ENCODE measurements around the gene COMP. TPM values are rescaled to one million over a fixed set of nuclear protein-coding genes. Genes with fewer than 3 reads are reported as not detected.

COMP gene
- total RNA-seq, 1 experiment from 2014 or later = 0.13 TPM

DNA sequence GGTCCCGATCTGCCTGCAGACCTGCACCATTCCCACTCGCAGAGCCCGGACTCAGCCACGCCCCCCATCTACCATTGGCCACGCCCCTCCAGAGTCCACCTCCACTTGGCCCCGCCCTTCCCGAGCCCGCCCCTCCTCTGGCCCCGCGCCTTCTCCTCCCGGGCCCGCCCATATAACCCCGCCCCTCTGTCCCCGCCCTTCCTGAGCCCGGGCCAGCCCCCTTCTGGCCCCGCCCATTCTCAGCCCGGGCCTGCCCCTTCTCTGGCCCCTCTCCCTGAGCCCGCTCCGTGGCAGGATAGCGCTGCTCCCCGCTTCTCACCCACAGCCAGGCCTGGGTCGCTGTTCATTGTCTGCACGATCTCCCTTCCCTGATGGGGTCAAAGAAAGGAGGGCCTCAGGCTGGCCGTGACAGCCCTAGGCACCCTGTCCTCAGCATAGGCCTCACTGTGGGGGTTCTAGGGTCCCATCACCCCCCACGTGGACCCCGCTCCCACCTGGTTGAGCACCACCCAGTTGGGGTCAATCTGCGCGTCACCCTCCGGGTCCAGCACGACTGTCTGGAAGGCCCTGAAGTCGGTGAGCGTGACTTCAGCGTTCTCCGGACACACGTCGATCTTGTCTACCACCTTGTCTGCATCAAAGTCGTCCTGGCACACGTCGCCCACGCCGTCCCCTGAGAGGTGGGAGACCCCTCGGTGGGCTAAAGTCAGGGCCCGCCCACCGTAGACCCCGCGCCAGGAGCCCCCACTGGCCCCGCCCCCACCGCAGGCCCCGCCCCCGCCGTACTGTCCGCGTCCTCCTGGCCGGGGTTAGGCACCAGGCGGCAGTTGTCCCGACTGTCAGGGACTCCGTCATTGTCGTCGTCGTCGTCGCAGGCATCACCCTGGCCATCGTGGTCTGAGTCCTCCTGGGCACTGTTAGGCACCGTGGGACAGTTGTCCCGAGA, 5.7 kb downstream of the COMP start:
- Mint-ChIP-seq H3K9me3 (no peaks in the 10 kb centered on the region), H3K27ac (no peak overlapping the region), H3K27me3 (ENCODE audit: low read depth) (peaks cover 100% of the 10 kb centered on the region), H3K4me1 (peaks cover 19% of the 10 kb centered on the region), H3K36me3 (0 out of 2 replicates have a peak, but pooled peaks cover 2% of the 10 kb centered on the region), H3K4me3 (peak overlapping the region; percentile 56)
- ChIA-PET POLR2A (no interaction called here), CTCF (interaction anchor here (0.7 to 5.1 kb wide), 6 partner anchors 14 to 111 kb away, joined by 3 to 33 read pairs (median 8); partner anchors contain the start of genes CERS1 and UPF1)
- DNase-seq (ENCODE audit: low spot score) (peak; percentile 98), ATAC-seq (peak; percentile 78)
- TF ChIP-seq ZNF671 (CRISPR knock-in tag; IDR thresholded peaks at IDR 0.05) = no peak
- peak; percentile 58 for TF ChIP-seq SP1 (CRISPR knock-in tag; conservative IDR thresholded peaks at IDR 0.05)

DNA sequence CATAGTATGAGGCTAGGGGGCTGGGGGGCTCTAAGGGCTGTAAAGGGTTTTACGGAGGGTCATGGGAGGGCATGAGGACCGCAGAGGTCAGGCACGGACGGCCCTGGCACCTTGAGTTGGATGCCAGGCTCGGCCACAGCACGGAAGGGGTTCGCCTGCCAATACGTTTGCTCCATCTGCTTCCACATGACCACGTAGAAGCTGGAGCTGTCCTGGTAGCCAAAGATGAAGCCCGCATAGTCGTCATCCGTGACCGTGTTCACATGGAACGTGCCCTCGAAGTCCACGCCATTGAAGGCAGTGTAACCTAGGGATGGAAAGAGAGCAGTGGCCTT, 6.4 kb downstream of the COMP start:
- DNase-seq (ENCODE audit: low spot score) (no peak), ATAC-seq (no peak)
- Mint-ChIP-seq H3K4me1 (peaks cover 14% of the 10 kb centered on the region), H3K4me3 (no peak overlapping the region), H3K36me3 (0 out of 2 replicates have a peak, but pooled peaks cover 2% of the 10 kb centered on the region), H3K27me3 (ENCODE audit: low read depth) (peaks cover 100% of the 10 kb centered on the region), H3K27ac (no peak overlapping the region), H3K9me3 (no peaks in the 10 kb centered on the region)
- TF ChIP-seq, protein P1, sequence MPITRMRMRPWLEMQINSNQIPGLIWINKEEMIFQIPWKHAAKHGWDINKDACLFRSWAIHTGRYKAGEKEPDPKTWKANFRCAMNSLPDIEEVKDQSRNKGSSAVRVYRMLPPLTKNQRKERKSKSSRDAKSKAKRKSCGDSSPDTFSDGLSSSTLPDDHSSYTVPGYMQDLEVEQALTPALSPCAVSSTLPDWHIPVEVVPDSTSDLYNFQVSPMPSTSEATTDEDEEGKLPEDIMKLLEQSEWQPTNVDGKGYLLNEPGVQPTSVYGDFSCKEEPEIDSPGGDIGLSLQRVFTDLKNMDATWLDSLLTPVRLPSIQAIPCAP (CRISPR knock-in tag; IDR thresholded peaks at IDR 0.05) = no peak
- TF ChIP-seq, protein P2, sequence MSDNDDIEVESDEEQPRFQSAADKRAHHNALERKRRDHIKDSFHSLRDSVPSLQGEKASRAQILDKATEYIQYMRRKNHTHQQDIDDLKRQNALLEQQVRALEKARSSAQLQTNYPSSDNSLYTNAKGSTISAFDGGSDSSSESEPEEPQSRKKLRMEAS (CRISPR knock-in tag; IDR thresholded peaks at IDR 0.05) = no peak
- TF ChIP-seq, protein P3, sequence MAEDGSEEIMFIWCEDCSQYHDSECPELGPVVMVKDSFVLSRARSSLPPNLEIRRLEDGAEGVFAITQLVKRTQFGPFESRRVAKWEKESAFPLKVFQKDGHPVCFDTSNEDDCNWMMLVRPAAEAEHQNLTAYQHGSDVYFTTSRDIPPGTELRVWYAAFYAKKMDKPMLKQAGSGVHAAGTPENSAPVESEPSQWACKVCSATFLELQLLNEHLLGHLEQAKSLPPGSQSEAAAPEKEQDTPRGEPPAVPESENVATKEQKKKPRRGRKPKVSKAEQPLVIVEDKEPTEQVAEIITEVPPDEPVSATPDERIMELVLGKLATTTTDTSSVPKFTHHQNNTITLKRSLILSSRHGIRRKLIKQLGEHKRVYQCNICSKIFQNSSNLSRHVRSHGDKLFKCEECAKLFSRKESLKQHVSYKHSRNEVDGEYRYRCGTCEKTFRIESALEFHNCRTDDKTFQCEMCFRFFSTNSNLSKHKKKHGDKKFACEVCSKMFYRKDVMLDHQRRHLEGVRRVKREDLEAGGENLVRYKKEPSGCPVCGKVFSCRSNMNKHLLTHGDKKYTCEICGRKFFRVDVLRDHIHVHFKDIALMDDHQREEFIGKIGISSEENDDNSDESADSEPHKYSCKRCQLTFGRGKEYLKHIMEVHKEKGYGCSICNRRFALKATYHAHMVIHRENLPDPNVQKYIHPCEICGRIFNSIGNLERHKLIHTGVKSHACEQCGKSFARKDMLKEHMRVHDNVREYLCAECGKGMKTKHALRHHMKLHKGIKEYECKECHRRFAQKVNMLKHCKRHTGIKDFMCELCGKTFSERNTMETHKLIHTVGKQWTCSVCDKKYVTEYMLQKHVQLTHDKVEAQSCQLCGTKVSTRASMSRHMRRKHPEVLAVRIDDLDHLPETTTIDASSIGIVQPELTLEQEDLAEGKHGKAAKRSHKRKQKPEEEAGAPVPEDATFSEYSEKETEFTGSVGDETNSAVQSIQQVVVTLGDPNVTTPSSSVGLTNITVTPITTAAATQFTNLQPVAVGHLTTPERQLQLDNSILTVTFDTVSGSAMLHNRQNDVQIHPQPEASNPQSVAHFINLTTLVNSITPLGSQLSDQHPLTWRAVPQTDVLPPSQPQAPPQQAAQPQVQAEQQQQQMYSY (CRISPR knock-in tag; IDR thresholded peaks at IDR 0.05) = no peak
- no peak for TF ChIP-seq ZNF416 (CRISPR knock-in tag; IDR thresholded peaks at IDR 0.05)
- TF ChIP-seq CREB1 (CRISPR knock-in tag; IDR thresholded peaks at IDR 0.05) = no peak
- TF ChIP-seq E2F1 (CRISPR knock-in tag; IDR thresholded peaks at IDR 0.05) = no peak
- no peak for TF ChIP-seq ELF4 (CRISPR knock-in tag; IDR thresholded peaks at IDR 0.05; ENCODE audit: low read depth)
- no peak for TF ChIP-seq GRHL2 (CRISPR knock-in tag; IDR thresholded peaks at IDR 0.05; ENCODE audit: insufficient replicate concordance, severe bottlenecking)
- TF ChIP-seq RELA (CRISPR knock-in tag; IDR thresholded peaks at IDR 0.05; ENCODE audit: borderline replicate concordance) = no peak
- TF ChIP-seq FOXK1 (CRISPR knock-in tag; IDR thresholded peaks at IDR 0.05) = no peak
- no peak for TF ChIP-seq JAZF1 (CRISPR knock-in tag; IDR thresholded peaks at IDR 0.05)
- CTCF ChIA-PET = interaction anchor here (3.0 kb wide), 1 partner anchor 62 kb away, joined by 13 read pairs; no protein-coding TSS in a partner anchor
- POLR2A ChIA-PET = no interaction called here

DNA sequence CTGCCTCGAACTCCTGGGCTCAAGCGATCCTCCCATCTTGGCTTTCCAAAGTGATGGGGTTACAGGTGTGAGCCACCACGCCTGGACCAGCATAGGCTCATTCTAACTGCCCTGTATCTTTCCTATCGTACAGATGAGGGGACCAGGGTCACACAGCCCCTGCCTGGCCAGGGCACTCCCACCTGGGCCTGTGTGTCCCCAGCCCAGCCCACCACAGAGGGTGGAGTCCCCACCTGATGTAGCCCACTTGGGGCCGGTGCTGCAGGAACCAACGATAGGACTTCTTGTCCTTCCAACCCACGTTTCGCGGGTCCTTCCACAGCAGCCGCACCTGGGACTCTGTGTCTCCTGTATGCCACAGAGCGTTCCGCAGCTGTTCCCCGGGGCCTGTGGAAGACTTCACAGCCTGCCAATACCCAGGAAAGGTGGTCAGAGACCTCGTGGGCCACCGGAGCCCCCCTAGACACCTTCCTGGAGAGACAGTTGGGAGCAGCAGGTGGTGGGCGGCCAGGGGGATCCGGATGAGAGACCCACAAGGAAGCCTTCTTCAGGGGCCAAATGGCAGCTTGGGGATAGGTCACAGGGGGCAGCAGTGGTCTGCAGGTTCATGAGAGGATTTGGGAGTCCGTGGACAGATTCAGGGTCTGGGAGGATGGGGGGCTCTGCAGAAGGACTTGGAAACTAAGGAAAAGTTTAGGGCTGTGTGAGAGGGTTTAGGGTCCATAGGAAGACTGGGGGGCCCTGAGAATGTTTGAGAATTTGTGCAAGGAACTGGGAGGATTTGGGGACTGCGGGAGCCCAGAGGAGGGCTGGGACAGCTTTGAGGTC, 6.9 kb downstream of the COMP start:
- DNase-seq (ENCODE audit: low spot score) (no peak), ATAC-seq (no peak)
- peaks cover 12% of the 10 kb centered on the region for H3K4me1 Mint-ChIP-seq
- TF ChIP-seq JUN (CRISPR knock-in tag; IDR thresholded peaks at IDR 0.05) (no peak), PREB (CRISPR knock-in tag; IDR thresholded peaks at IDR 0.05; ENCODE audit: borderline replicate concordance) (no peak), E2F1 (CRISPR knock-in tag; IDR thresholded peaks at IDR 0.05) (no peak), SMAD3 (CRISPR knock-in tag; IDR thresholded peaks at IDR 0.05; ENCODE audit: borderline replicate concordance) (no peak), NR3C1 (CRISPR knock-in tag; conservative IDR thresholded peaks at IDR 0.05; ENCODE audit: low read depth) (no peak), ELF4 (CRISPR knock-in tag; IDR thresholded peaks at IDR 0.05; ENCODE audit: low read depth) (no peak), MXD4 (CRISPR knock-in tag; IDR thresholded peaks at IDR 0.05; ENCODE audit: borderline replicate concordance) (no peak)
- TF ChIP-seq, protein P1 (CRISPR knock-in tag; IDR thresholded peaks at IDR 0.05) = no peak
- ChIA-PET POLR2A (no interaction called here), CTCF (interaction anchor here (0.7 to 3.0 kb wide), 3 partner anchors 10 to 82 kb away, joined by 3 to 13 read pairs (median 4); no protein-coding TSS in a partner anchor)
- H3K27ac Mint-ChIP-seq = no peak overlapping the region
- no peaks in the 10 kb centered on the region for H3K9me3 Mint-ChIP-seq
- H3K27me3 Mint-ChIP-seq (ENCODE audit: low read depth) = peaks cover 100% of the 10 kb centered on the region
- no peak overlapping the region for H3K4me3 Mint-ChIP-seq
- 0 out of 2 replicates have a peak, but pooled peaks cover 2% of the 10 kb centered on the region for H3K36me3 Mint-ChIP-seq

Measured in WTC11 (cell line).